Mucosa of descending colon (tissue), 3 donors: ENCODE data around the gene EXOC6. TPM values are rescaled to one million over a fixed set of nuclear protein-coding genes. Genes with fewer than 3 reads are reported as not detected.

Experiments used
- ATAC-seq: fragments of 200-7000 bp; cut with Tn5 transposase; one replicate; pipeline ENCODE4 v1.9.1; 2020; ENCODE audit warnings: mild to moderate bottlenecking, moderate library complexity
- DNase-seq, 3 donors: peaks; one replicate each; pipeline ENCODE4 v3.0.0-alpha.2; 2020
- H3K36me3 ChIP-seq: fragments of 200-600 bp; one replicate; pipeline ENCODE4 v1.8.0; 2021; ENCODE audit warnings: low read depth, mild to moderate bottlenecking
- H3K4me1 ChIP-seq: fragments of 200-600 bp; one replicate; pipeline ENCODE4 v1.8.0; 2021; ENCODE audit warnings: low read depth, mild to moderate bottlenecking
- H3K4me3 ChIP-seq: fragments of 200-600 bp; one replicate; pipeline ENCODE4 v1.8.0; 2021; ENCODE audit warnings: mild to moderate bottlenecking
- H3K9me3 ChIP-seq: fragments of 200-600 bp; one replicate; pipeline ENCODE4 v1.8.0; 2021; ENCODE audit warnings: mild to moderate bottlenecking
- CTCF ChIP-seq: fragments of 200-600 bp; IDR thresholded peaks from one replicate; pipeline ENCODE4 v1.8.0; 2022; ENCODE audit warnings: antibody characterized with exemption, mild to moderate bottlenecking
- intact Hi-C, 2 donors: fragments of 100-400 bp; cut with DNase I in 1 of 2; cut with micrococcal nuclease in 1 of 2; formaldehyde crosslinking; loops; one replicate each; pipeline versions ENCODE4 v1.11.0 to v1.11.1; 2022; cut with DNase I, micrococcal nuclease
- total RNA-seq, 3 donors: library from RNA; stranded (reverse); fragmentation: NEBNext Ultra II Directional in 2 of 3; extraction: Animal tissue kit (Norgen Biotek cat#: 25700) in 2 of 3; gene quantifications; one replicate each; pipeline versions ENCODE4 v1.2.1 to v1.2.4, GENCODE V29; 2021 to 2023
- donor health status: DM: no; HTN: no; CAD: no; lungs with moderate emphysema.
- donor health status: DM: no; HTN: no; CAD: no.
- donor health status: DM: no; HTN: yes; CAD: no.

The EXOC6 gene
- total RNA-seq, 3 donors from 2014 or later = 12.7 to 13.9 (median 13.1) TPM

- DNase-seq = peak in 1 of 3 donors; percentile 49
- H3K4me3 ChIP-seq = no peak overlapping the region
Observed at GRCh38 chr10:93039721-93040120, 191.4 kb downstream of the EXOC6 start.

GRCh38 chr10:93054486-93054885 is 206.2 kb downstream of the EXOC6 start:
- Histone ChIP-seq H3K36me3 (no peaks in the 10 kb centered on the region), H3K4me1 (no peaks in the 10 kb centered on the region), H3K4me3 (no peak overlapping the region), H3K9me3 (no peaks in the 10 kb centered on the region)
- ATAC-seq (no peak), DNase-seq (no peak)
- TF ChIP-seq CTCF = no peak
- intact Hi-C loops = no loop called here

More at GRCh38 chr10:93039721-93040120, 191.4 kb downstream of the EXOC6 start:
- peak; percentile 17 for TF ChIP-seq CTCF
- peak; percentile 76 for ATAC-seq
- intact Hi-C loops = no loop called here
- Histone ChIP-seq H3K4me1 (peaks cover 9% of the 10 kb centered on the region), H3K36me3 (no peaks in the 10 kb centered on the region), H3K9me3 (no peaks in the 10 kb centered on the region)

- intact Hi-C loops = no loop called here
- Histone ChIP-seq H3K9me3 (no peaks in the 10 kb centered on the region), H3K4me3 (no peak overlapping the region), H3K36me3 (no peaks in the 10 kb centered on the region), H3K4me1 (peaks cover 19% of the 10 kb centered on the region)
- no peak for ATAC-seq
- TF ChIP-seq CTCF = no peak
- no peak for DNase-seq
Observed at GRCh38 chr10:93058139-93058538, 209.8 kb downstream of the EXOC6 start.

- Histone ChIP-seq H3K36me3 (no peaks in the 10 kb centered on the region), H3K4me3 (no peak within 1 kb of the TSS), H3K4me1 (peaks cover 21% of the 10 kb centered on the region), H3K9me3 (no peaks in the 10 kb centered on the region)
- intact Hi-C loops = no loop called here
- ATAC-seq (no peak), DNase-seq (no peak)
- no peak for TF ChIP-seq CTCF
Observed at GRCh38 chr10:93059975-93060886, 211.9 kb downstream of the EXOC6 start, which contains the start of gene CYP26C1. TSS of gene CYP26C1 (plus strand) at chr10:93060798. CDS start at chr10:93061264, 466 bp downstream.

- H3K36me3 ChIP-seq = no peaks in the 10 kb centered on the region
- TF ChIP-seq CTCF = no peak
- intact Hi-C loops = no loop called here
- H3K9me3 ChIP-seq = no peaks in the 10 kb centered on the region
- no peak overlapping the region for H3K4me3 ChIP-seq
- peaks cover 21% of the 10 kb centered on the region for H3K4me1 ChIP-seq
- DNase-seq (no peak), ATAC-seq (no peak)
Observed at GRCh38 chr10:93060887-93061593, 212.7 kb downstream of the EXOC6 start.
